ENCODE results near the gene CTAGE1.

GRCh38 chr18:22446325-22446724 lies 28.6 kb upstream of the CTAGE1 start:
- TF ChIP-seq CTCF (conservative IDR thresholded peaks at IDR 0.05; ENCODE audit: low read length) = no peak
- TF ChIP-seq EZH2phosphoT487 (IDR thresholded peaks at IDR 0.05; ENCODE audit: borderline replicate concordance, low read depth, low read length) = no peak
